ENCODE measurements around the gene DLGAP1.

DNA sequence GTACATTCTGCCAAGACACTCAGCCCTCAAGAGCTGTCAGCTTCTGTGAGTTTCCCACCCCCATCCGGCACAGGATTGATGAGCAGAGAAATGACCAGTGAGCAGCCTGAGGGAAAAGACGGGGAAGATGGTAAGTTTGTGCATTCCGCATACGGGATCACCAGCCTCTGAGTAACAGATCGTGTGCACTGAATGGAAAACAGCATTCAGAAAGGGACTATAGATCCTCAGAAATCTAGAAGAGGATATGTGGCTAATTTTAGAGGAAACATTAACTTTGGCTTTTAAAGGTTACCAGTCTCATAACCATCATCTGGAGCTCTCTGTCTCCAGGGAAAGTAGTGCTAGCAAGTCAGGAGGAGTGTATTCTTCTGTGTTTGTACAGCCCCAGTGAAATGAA lies 679.1 kb downstream of the DLGAP1 start:
- TF ChIP-seq, protein P1, sequence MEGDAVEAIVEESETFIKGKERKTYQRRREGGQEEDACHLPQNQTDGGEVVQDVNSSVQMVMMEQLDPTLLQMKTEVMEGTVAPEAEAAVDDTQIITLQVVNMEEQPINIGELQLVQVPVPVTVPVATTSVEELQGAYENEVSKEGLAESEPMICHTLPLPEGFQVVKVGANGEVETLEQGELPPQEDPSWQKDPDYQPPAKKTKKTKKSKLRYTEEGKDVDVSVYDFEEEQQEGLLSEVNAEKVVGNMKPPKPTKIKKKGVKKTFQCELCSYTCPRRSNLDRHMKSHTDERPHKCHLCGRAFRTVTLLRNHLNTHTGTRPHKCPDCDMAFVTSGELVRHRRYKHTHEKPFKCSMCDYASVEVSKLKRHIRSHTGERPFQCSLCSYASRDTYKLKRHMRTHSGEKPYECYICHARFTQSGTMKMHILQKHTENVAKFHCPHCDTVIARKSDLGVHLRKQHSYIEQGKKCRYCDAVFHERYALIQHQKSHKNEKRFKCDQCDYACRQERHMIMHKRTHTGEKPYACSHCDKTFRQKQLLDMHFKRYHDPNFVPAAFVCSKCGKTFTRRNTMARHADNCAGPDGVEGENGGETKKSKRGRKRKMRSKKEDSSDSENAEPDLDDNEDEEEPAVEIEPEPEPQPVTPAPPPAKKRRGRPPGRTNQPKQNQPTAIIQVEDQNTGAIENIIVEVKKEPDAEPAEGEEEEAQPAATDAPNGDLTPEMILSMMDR (IDR thresholded peaks at IDR 0.05; ENCODE audit: low read depth, low read length): no peak
- TF ChIP-seq EZH2phosphoT487 (IDR thresholded peaks at IDR 0.05; ENCODE audit: low read depth): no peak
